ENCODE results near the gene AGO1.

Gene AGO1

GRCh38 chr1:35852241-35852640 is 30.8 kb upstream of the AGO1 start:
- H3K9ac ChIP-seq = no peak overlapping the region
- H3K4me1 ChIP-seq (ENCODE audit: low read depth, poor library complexity, severe bottlenecking) = no peaks in the 10 kb centered on the region
- TF ChIP-seq CTCF (conservative IDR thresholded peaks at IDR 0.05; ENCODE audit: low read depth, low read length) = no peak
- no peak overlapping the region for H3K4me2 ChIP-seq
- H3K36me3 ChIP-seq (ENCODE audit: insufficient read depth) = no peaks in the 10 kb centered on the region
- no peak overlapping the region for H3K4me3 ChIP-seq (IDR thresholded peaks at IDR 0.05; ENCODE audit: insufficient read depth, low read depth, low read length)
- H3K27ac ChIP-seq = no peak overlapping the region
- no peaks in the 10 kb centered on the region for H4K20me1 ChIP-seq (ENCODE audit: insufficient read depth)
- H3K27me3 ChIP-seq (ENCODE audit: insufficient read depth, low read depth) = no peaks in the 10 kb centered on the region
- H3K79me2 ChIP-seq (ENCODE audit: insufficient read depth, low read depth) = no peaks in the 10 kb centered on the region
- H2AFZ ChIP-seq (ENCODE audit: low read depth) = no peak overlapping the region

- H3K36me3 ChIP-seq (ENCODE audit: insufficient read depth) = no peaks in the 10 kb centered on the region
- H3K9ac ChIP-seq = no peak overlapping the region
- TF ChIP-seq CTCF (conservative IDR thresholded peaks at IDR 0.05; ENCODE audit: low read depth, low read length) = no peak
- H4K20me1 ChIP-seq (ENCODE audit: insufficient read depth) = no peaks in the 10 kb centered on the region
- H3K27me3 ChIP-seq (ENCODE audit: insufficient read depth, low read depth) = no peaks in the 10 kb centered on the region
- no peak overlapping the region for H3K4me2 ChIP-seq
- no peaks in the 10 kb centered on the region for H3K4me1 ChIP-seq (ENCODE audit: low read depth, poor library complexity, severe bottlenecking)
- no peak overlapping the region for H2AFZ ChIP-seq (ENCODE audit: low read depth)
- no peak overlapping the region for H3K4me3 ChIP-seq (IDR thresholded peaks at IDR 0.05; ENCODE audit: insufficient read depth, low read depth, low read length)
- no peaks in the 10 kb centered on the region for H3K79me2 ChIP-seq (ENCODE audit: insufficient read depth, low read depth)
- no peak overlapping the region for H3K27ac ChIP-seq
Measured at GRCh38 chr1:35854989-35855700, 27.9 kb upstream of the AGO1 start.

GRCh38 chr1:35856964-35857363 is 26.0 kb upstream of the AGO1 start:
- Histone ChIP-seq H3K9ac (no peak overlapping the region), H3K4me2 (no peak overlapping the region), H3K4me1 (ENCODE audit: low read depth, poor library complexity, severe bottlenecking) (no peaks in the 10 kb centered on the region), H3K27ac (no peak overlapping the region), H3K27me3 (ENCODE audit: insufficient read depth, low read depth) (no peaks in the 10 kb centered on the region), H2AFZ (ENCODE audit: low read depth) (no peak overlapping the region), H3K79me2 (ENCODE audit: insufficient read depth, low read depth) (no peaks in the 10 kb centered on the region), H3K36me3 (ENCODE audit: insufficient read depth) (no peaks in the 10 kb centered on the region), H4K20me1 (ENCODE audit: insufficient read depth) (no peaks in the 10 kb centered on the region), H3K4me3 (IDR thresholded peaks at IDR 0.05; ENCODE audit: insufficient read depth, low read depth, low read length) (no peak overlapping the region)
- no peak for TF ChIP-seq CTCF (conservative IDR thresholded peaks at IDR 0.05; ENCODE audit: low read depth, low read length)

- Histone ChIP-seq H3K4me1 (ENCODE audit: low read depth, poor library complexity, severe bottlenecking) (no peaks in the 10 kb centered on the region), H3K27me3 (ENCODE audit: insufficient read depth, low read depth) (no peaks in the 10 kb centered on the region), H3K9ac (no peak overlapping the region), H3K27ac (no peak overlapping the region), H3K4me2 (no peak overlapping the region), H3K36me3 (ENCODE audit: insufficient read depth) (no peaks in the 10 kb centered on the region), H4K20me1 (ENCODE audit: insufficient read depth) (no peaks in the 10 kb centered on the region), H2AFZ (ENCODE audit: low read depth) (no peak overlapping the region), H3K79me2 (ENCODE audit: insufficient read depth, low read depth) (no peaks in the 10 kb centered on the region), H3K4me3 (IDR thresholded peaks at IDR 0.05; ENCODE audit: insufficient read depth, low read depth, low read length) (no peak overlapping the region)
- 0 out of 2 replicates have a peak, but pooled peaks have one; percentile 21 for TF ChIP-seq CTCF (conservative IDR thresholded peaks at IDR 0.05; ENCODE audit: low read depth, low read length)
Measured at GRCh38 chr1:35857830-35858229, 25.2 kb upstream of the AGO1 start.
